PC-9 (cell line): ENCODE measurements around the gene BCL2L13. TPM values are rescaled to one million over a fixed set of nuclear protein-coding genes. Genes with fewer than 3 reads are reported as not detected.

Experiments used
- BruUV-seq: library from RNA; stranded (reverse); fragments of 400-500 nt; replicated peaks from 2 replicates; lab custom pipeline; 2021; lab: Mats Ljungman, UMichigan
- CTCF ChIA-PET: fragments of 300-600 bp; sonication (Branson Sonifier 250); formaldehyde crosslinking; loops from one replicate; lab custom pipeline; 2022; ENCODE audit warnings: antibody characterized with exemption; lab: Charles Lee
- POLR2A ChIA-PET: fragments of 300-600 bp; sonication (Branson Sonifier 250); formaldehyde crosslinking; loops from one replicate; lab custom pipeline; 2022; ENCODE audit warnings: antibody characterized with exemption; ENCODE audit not compliant: unreplicated experiment; lab: Charles Lee
- DNase-seq, 2 experiments: peaks; one replicate each; pipeline versions ENCODE4 v3.0.0 to v3.0.0-alpha.2; 2015 to 2022; ENCODE audit warnings: mixed read lengths in 1 of 2
- H2AFZ ChIP-seq: fragments of 200-600 bp; sonication (generic); 2 replicates; pipeline ENCODE4 v1.8.1; 2017; ENCODE audit warnings: antibody characterized with exemption
- H3F3A ChIP-seq: fragments of 200-600 bp; sonication (generic); 2 replicates; pipeline ENCODE4 v1.8.1; 2017; ENCODE audit warnings: antibody characterized with exemption, mild to moderate bottlenecking, low read depth; ENCODE audit not compliant: insufficient read depth
- H3K27ac ChIP-seq: fragments of 200-600 bp; sonication (generic); 2 replicates; pipeline ENCODE4 v1.6.1; 2016; ENCODE audit warnings: mixed run types
- H3K27me3 ChIP-seq: fragments of 200-600 bp; sonication (generic); 2 replicates; pipeline ENCODE4 v1.6.1; 2016; ENCODE audit warnings: low read depth, mixed run types; ENCODE audit not compliant: insufficient read depth
- H3K36me3 ChIP-seq: fragments of 200-600 bp; sonication (generic); 2 replicates; pipeline ENCODE4 v1.6.1; 2016; ENCODE audit warnings: low read depth, mixed run types
- H3K4me1 ChIP-seq: fragments of 200-600 bp; sonication (generic); replicated peaks from 2 replicates; pipeline ENCODE4 v1.6.1; 2016; ENCODE audit warnings: mixed run types; ENCODE audit not compliant: insufficient read depth
- H3K4me2 ChIP-seq: fragments of 200-600 bp; sonication (generic); 2 replicates; pipeline ENCODE4 v1.6.1; 2017; ENCODE audit warnings: mixed run types
- H3K4me3 ChIP-seq: fragments of 200-600 bp; sonication (generic); 2 replicates; pipeline ENCODE4 v1.6.1; 2016; ENCODE audit warnings: mixed run types
- H3K79me2 ChIP-seq: fragments of 200-600 bp; sonication (generic); 2 replicates; pipeline ENCODE4 v1.6.1; 2017; ENCODE audit warnings: low read depth, mixed run types
- H3K9me2 ChIP-seq: fragments of 200-600 bp; sonication (generic); 2 replicates; pipeline ENCODE4 v1.8.1; 2017; ENCODE audit warnings: mild to moderate bottlenecking; ENCODE audit not compliant: insufficient read depth
- H3K9me3 ChIP-seq: fragments of 200-600 bp; sonication (generic); 2 replicates; pipeline ENCODE4 v1.8.1; 2016; ENCODE audit warnings: low read depth; ENCODE audit not compliant: insufficient read depth
- H4K20me1 ChIP-seq: fragments of 200-600 bp; sonication (generic); 2 replicates; pipeline ENCODE4 v1.8.1; 2017; ENCODE audit not compliant: insufficient read depth
- CTCF ChIP-seq: fragments of 200-600 bp; sonication (generic); conservative IDR thresholded peaks from 2 replicates; pipeline ENCODE4 v1.6.1; 2017; ENCODE audit warnings: mixed run types, antibody characterized with exemption, mild to moderate bottlenecking, moderate library complexity
- EZH2 ChIP-seq: fragments of 200-600 bp; sonication (generic); IDR thresholded peaks from 2 replicates; pipeline ENCODE4 v1.8.0; 2017; ENCODE audit warnings: antibody characterized with exemption, low read depth
- intact Hi-C: fragments of 100-400 bp; cut with micrococcal nuclease; formaldehyde crosslinking; loops from one replicate; pipeline ENCODE4 v1.10.0; 2022; ENCODE audit not compliant: unreplicated experiment
- total RNA-seq: library from RNA; stranded (reverse); gene quantifications from 2 replicates; pipeline ENCODE4 v1.2.3, GENCODE V29; 2021

Gene BCL2L13
- total RNA-seq, 1 experiment from 2014 or later, result 43.1 TPM

GRCh38 chr22:17692841-17693240 is 54.3 kb downstream of the BCL2L13 start:
- H3K79me2 ChIP-seq, result no peaks in the 10 kb centered on the region
- intact Hi-C loops, result no loop called here
- POLR2A ChIA-PET, result no interaction called here

GRCh38 chr22:17694193-17694592 is 55.6 kb downstream of the BCL2L13 start:
- no peaks in the 10 kb centered on the region for H3K9me3 ChIP-seq
- BruUV-seq, result no TSS peak
- TF ChIP-seq CTCF, result no peak
- ChIA-PET POLR2A (no interaction called here), CTCF (no interaction called here)
- H3K9me2 ChIP-seq, result no peaks in the 10 kb centered on the region
- intact Hi-C loops, result no loop called here
- H3K4me3 ChIP-seq, result no peak overlapping the region
- DNase-seq, result no peak
- no peak overlapping the region for H2AFZ ChIP-seq
- no peak overlapping the region for H3K27ac ChIP-seq
- no peaks in the 10 kb centered on the region for H3K36me3 ChIP-seq
- no peaks in the 10 kb centered on the region for H3K79me2 ChIP-seq
- H3K4me1 ChIP-seq, result no peaks in the 10 kb centered on the region
- H4K20me1 ChIP-seq, result no peaks in the 10 kb centered on the region
- H3F3A ChIP-seq, result no peaks in the 10 kb centered on the region
- H3K27me3 ChIP-seq, result no peaks in the 10 kb centered on the region
- H3K4me2 ChIP-seq, result no peak overlapping the region

More at GRCh38 chr22:17692841-17693240, 54.3 kb downstream of the BCL2L13 start:
- H3K4me2 ChIP-seq, result no peak overlapping the region
- no peaks in the 10 kb centered on the region for H3K4me1 ChIP-seq
- no peak overlapping the region for H2AFZ ChIP-seq
- CTCF ChIA-PET, result no interaction called here
- no TSS peak for BruUV-seq
- H3K9me2 ChIP-seq, result no peaks in the 10 kb centered on the region
- H3K27ac ChIP-seq, result no peak overlapping the region
- DNase-seq, result no peak
- no peaks in the 10 kb centered on the region for H3F3A ChIP-seq
- no peak overlapping the region for H3K4me3 ChIP-seq
- no peaks in the 10 kb centered on the region for H4K20me1 ChIP-seq
- no peaks in the 10 kb centered on the region for H3K36me3 ChIP-seq
- H3K9me3 ChIP-seq, result no peaks in the 10 kb centered on the region
- H3K27me3 ChIP-seq, result no peaks in the 10 kb centered on the region
- TF ChIP-seq EZH2 (no peak), CTCF (no peak)

GRCh38 chr22:17694752-17695151 is 56.2 kb downstream of the BCL2L13 start:
- no peak for DNase-seq
- Histone ChIP-seq H3K36me3 (no peaks in the 10 kb centered on the region), H2AFZ (no peak overlapping the region), H3K9me2 (no peaks in the 10 kb centered on the region), H3K27me3 (no peaks in the 10 kb centered on the region), H3K27ac (no peak overlapping the region), H3K4me2 (no peak overlapping the region), H4K20me1 (no peaks in the 10 kb centered on the region), H3F3A (no peaks in the 10 kb centered on the region), H3K9me3 (no peaks in the 10 kb centered on the region), H3K4me3 (no peak overlapping the region), H3K79me2 (no peaks in the 10 kb centered on the region), H3K4me1 (no peaks in the 10 kb centered on the region)
- ChIA-PET POLR2A (no interaction called here), CTCF (no interaction called here)
- intact Hi-C loops, result no loop called here
- TF ChIP-seq EZH2 (no peak), CTCF (no peak)
- no TSS peak for BruUV-seq
